AML-193 (cell line): ENCODE measurements around the gene APBA2.
"Not testable (repeated sequence)": the region's sequence is repeated elsewhere in the genome, so short reads cannot be mapped to it uniquely, and the experiment has no call there.

Experiments used
- DNase-seq, 2 experiments: peaks; one replicate each; lab custom pipeline; 2025; lab: John Stamatoyannopoulos, UW

Gene APBA2

GRCh38 chr15:29162411-29162810 is 276.6 kb downstream of the APBA2 start:
- DNase-seq: no peak

GRCh38 chr15:29167122-29167521 is 281.3 kb downstream of the APBA2 start:
- DNase-seq: not testable (repeated sequence)
